ENCODE results near the gene GGA2.

GRCh38 chr16:23465179-23465578, 45.1 kb downstream of the GGA2 start:
- TF ChIP-seq ZNF121 (tag by site-specific recombination; IDR thresholded peaks at IDR 0.05), result no peak
- TF ChIP-seq ZFP3 (tag by site-specific recombination; IDR thresholded peaks at IDR 0.05; ENCODE audit: low read depth), result no peak
- no peak for TF ChIP-seq ZNF513 (tag by site-specific recombination; IDR thresholded peaks at IDR 0.05)
- no peak for TF ChIP-seq ZNF354C (tag by site-specific recombination; IDR thresholded peaks at IDR 0.05; ENCODE audit: borderline replicate concordance, low read depth)
- TF ChIP-seq, protein P1, sequence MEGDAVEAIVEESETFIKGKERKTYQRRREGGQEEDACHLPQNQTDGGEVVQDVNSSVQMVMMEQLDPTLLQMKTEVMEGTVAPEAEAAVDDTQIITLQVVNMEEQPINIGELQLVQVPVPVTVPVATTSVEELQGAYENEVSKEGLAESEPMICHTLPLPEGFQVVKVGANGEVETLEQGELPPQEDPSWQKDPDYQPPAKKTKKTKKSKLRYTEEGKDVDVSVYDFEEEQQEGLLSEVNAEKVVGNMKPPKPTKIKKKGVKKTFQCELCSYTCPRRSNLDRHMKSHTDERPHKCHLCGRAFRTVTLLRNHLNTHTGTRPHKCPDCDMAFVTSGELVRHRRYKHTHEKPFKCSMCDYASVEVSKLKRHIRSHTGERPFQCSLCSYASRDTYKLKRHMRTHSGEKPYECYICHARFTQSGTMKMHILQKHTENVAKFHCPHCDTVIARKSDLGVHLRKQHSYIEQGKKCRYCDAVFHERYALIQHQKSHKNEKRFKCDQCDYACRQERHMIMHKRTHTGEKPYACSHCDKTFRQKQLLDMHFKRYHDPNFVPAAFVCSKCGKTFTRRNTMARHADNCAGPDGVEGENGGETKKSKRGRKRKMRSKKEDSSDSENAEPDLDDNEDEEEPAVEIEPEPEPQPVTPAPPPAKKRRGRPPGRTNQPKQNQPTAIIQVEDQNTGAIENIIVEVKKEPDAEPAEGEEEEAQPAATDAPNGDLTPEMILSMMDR (tag by site-specific recombination; IDR thresholded peaks at IDR 0.05), result no peak
- TF ChIP-seq YY1 (tag by site-specific recombination; IDR thresholded peaks at IDR 0.05), result no peak
- TF ChIP-seq ZNF747 (tag by site-specific recombination; IDR thresholded peaks at IDR 0.05), result no peak
- no peak for TF ChIP-seq ZNF654 (tag by site-specific recombination; IDR thresholded peaks at IDR 0.05; ENCODE audit: low read depth)
- TF ChIP-seq, protein P2, sequence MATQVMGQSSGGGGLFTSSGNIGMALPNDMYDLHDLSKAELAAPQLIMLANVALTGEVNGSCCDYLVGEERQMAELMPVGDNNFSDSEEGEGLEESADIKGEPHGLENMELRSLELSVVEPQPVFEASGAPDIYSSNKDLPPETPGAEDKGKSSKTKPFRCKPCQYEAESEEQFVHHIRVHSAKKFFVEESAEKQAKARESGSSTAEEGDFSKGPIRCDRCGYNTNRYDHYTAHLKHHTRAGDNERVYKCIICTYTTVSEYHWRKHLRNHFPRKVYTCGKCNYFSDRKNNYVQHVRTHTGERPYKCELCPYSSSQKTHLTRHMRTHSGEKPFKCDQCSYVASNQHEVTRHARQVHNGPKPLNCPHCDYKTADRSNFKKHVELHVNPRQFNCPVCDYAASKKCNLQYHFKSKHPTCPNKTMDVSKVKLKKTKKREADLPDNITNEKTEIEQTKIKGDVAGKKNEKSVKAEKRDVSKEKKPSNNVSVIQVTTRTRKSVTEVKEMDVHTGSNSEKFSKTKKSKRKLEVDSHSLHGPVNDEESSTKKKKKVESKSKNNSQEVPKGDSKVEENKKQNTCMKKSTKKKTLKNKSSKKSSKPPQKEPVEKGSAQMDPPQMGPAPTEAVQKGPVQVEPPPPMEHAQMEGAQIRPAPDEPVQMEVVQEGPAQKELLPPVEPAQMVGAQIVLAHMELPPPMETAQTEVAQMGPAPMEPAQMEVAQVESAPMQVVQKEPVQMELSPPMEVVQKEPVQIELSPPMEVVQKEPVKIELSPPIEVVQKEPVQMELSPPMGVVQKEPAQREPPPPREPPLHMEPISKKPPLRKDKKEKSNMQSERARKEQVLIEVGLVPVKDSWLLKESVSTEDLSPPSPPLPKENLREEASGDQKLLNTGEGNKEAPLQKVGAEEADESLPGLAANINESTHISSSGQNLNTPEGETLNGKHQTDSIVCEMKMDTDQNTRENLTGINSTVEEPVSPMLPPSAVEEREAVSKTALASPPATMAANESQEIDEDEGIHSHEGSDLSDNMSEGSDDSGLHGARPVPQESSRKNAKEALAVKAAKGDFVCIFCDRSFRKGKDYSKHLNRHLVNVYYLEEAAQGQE (tag by site-specific recombination; IDR thresholded peaks at IDR 0.05), result no peak
- TF ChIP-seq ATF2 (tag by site-specific recombination; IDR thresholded peaks at IDR 0.05; ENCODE audit: low read depth), result no peak
- no peak for TF ChIP-seq ZNF114 (tag by site-specific recombination; IDR thresholded peaks at IDR 0.05)
- TF ChIP-seq ZNF530 (tag by site-specific recombination; IDR thresholded peaks at IDR 0.05; ENCODE audit: low read depth), result no peak

All from HEK293 (cell line).